ENCODE measurements around the gene FSTL3. TPM values are rescaled to one million over a fixed set of nuclear protein-coding genes. Genes with fewer than 3 reads are reported as not detected.

FSTL3 gene
- total and polyA plus RNA-seq, 2 of the 13 experiments (the other 11 are each of a cell fraction or from before 2014, with no cell fraction given): 13.5 to 15.6 TPM

DNA sequence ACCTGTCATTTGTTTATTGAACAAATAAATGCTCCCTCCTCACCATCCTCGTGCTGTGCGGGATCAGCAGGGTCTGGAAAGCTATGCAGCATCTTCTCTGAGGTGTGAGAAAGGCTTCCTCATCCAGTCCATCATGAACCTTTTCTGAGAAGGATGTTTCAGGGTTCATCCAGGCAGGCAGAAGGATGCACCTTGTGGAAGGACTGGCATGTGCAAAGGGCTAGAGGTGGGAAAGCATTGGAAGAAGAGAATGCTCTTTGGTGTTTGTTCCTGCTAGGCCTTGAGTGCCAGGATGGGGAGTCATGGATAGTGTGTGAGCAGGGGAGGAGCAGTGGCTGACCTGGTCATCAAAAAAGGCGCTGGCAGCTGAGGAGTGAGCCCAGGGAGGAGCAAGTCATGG lies 39.2 kb downstream of the FSTL3 start (continued):
- TF ChIP-seq MEIS1 (CRISPR knock-in tag; IDR thresholded peaks at IDR 0.05; ENCODE audit: borderline replicate concordance) (no peak), NR2C2 (CRISPR knock-in tag; IDR thresholded peaks at IDR 0.05; ENCODE audit: borderline replicate concordance) (no peak), KDM1A (CRISPR knock-in tag; IDR thresholded peaks at IDR 0.05) (0 out of 2 replicates have a peak, but pooled peaks have one; percentile 36), ZMYM3 (CRISPR knock-in tag; IDR thresholded peaks at IDR 0.05) (peak; percentile 77)
- TF ChIP-seq, protein P1, sequence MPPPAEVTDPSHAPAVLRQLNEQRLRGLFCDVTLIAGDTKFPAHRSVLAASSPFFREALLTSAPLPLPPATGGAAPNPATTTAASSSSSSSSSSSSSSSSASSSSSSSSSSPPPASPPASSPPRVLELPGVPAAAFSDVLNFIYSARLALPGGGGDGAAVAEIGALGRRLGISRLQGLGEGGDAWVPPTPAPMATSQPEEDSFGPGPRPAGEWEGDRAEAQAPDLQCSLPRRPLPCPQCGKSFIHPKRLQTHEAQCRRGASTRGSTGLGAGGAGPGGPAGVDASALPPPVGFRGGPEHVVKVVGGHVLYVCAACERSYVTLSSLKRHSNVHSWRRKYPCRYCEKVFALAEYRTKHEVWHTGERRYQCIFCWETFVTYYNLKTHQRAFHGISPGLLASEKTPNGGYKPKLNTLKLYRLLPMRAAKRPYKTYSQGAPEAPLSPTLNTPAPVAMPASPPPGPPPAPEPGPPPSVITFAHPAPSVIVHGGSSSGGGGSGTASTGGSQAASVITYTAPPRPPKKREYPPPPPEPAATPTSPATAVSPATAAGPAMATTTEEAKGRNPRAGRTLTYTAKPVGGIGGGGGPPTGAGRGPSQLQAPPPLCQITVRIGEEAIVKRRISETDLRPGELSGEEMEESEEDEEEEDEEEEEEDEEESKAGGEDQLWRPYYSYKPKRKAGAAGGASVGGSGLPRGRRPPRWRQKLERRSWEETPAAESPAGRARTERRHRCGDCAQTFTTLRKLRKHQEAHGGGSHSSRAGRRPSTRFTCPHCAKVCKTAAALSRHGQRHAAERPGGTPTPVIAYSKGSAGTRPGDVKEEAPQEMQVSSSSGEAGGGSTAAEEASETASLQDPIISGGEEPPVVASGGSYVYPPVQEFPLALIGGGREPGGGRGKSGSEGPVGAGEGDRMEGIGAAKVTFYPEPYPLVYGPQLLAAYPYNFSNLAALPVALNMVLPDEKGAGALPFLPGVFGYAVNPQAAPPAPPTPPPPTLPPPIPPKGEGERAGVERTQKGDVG (CRISPR knock-in tag; IDR thresholded peaks at IDR 0.05; ENCODE audit: borderline replicate concordance): no peak
- TF ChIP-seq, protein P2, sequence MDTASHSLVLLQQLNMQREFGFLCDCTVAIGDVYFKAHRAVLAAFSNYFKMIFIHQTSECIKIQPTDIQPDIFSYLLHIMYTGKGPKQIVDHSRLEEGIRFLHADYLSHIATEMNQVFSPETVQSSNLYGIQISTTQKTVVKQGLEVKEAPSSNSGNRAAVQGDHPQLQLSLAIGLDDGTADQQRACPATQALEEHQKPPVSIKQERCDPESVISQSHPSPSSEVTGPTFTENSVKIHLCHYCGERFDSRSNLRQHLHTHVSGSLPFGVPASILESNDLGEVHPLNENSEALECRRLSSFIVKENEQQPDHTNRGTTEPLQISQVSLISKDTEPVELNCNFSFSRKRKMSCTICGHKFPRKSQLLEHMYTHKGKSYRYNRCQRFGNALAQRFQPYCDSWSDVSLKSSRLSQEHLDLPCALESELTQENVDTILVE (CRISPR knock-in tag; IDR thresholded peaks at IDR 0.05): no peak

DNA sequence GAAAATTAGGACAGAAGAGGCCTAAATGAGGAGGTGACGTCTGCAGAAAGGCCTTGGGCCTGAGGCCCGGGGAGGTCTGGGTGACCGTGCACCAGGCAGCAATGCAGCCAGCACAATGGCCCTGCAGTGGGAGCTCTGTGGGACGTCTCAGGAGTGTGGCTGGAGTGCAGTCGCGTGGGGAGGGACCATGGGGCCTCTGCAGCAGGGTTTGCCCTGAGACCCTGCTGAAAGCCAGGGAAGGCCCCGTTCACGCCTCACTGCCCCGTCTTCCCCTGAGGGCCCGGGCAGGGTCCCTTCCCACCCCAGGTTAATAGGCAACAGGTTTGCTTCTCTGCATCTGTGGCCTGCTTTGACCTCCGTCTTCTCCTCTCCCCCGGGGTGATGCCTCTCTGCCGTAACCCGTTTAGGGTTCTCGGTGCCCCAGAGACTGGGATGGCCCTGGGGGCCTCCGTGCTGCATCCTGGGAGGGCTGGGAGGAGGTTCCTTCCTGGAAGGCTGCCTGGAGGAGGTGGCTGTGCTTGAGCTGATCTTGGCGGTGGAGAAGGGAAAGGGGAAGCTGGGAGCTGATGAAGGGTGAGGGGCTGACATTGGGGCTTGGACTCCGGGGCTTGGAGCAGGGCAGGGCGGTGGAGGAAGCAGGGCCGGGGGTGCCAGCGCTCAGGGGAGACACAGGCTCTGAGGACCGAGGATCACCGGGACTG lies 42.2 kb downstream of the FSTL3 start:
- Histone ChIP-seq H3K4me2 (ENCODE audit: low read depth, low read length) (peak overlapping the region; percentile 59), H3K4me1 (ENCODE audit: insufficient read depth, low read length) (peaks cover 43% of the 10 kb centered on the region), H3K9ac (ENCODE audit: insufficient read depth, low read depth, low read length) (peak overlapping the region; percentile 12; the same call in 1 of the 2 replicates), H3K27me3 (ENCODE audit: control insufficient read depth in 1 of 2, insufficient read depth in 2 of 2, low read length in 2 of 2) (no peaks in the 10 kb centered on the region), H3K36me3 (replicated peaks in 1 of 2; ENCODE audit: control insufficient read depth in 1 of 2, insufficient read depth in 2 of 2, low read length in 2 of 2) (no peaks in the 10 kb centered on the region), H3K27ac (ENCODE audit: extremely low read length, insufficient read depth, low read length) (peak overlapping the region; percentile 49), H3K4me3 (replicated peaks in 1 of 3; ENCODE audit: insufficient read depth in 1 of 3, low read depth in 2 of 3, low read length in 3 of 3) (peak overlapping the region in 2 of 3 experiments; percentile 33 to 55; a peak in 3 of 6 replicates), H4K20me1 (ENCODE audit: insufficient read depth, low read length) (no peaks in the 10 kb centered on the region), H2AFZ (ENCODE audit: low read length) (no peak overlapping the region), H3K9me3 (ENCODE audit: low read length) (0 out of 2 replicates have a peak, but pooled peaks cover 4% of the 10 kb centered on the region), H3K79me2 (ENCODE audit: insufficient read depth, low read length) (no peaks in the 10 kb centered on the region)
- ATAC-seq (peak; percentile 50), FAIRE-seq (no peak), DNase-seq (ENCODE audit: low spot score) (no peak)
- in situ Hi-C loops (cut with HindIII; ENCODE audit: extremely low pct_ligation_motif_present, low pct_unique_long_range_greater_than_20kb): no loop called here
- 12% methylated on average over 19 of the region's 23 CpGs for WGBS (ENCODE audit: low lambda C conversion rate)
- POLR2A ChIA-PET: interaction anchor here (0.8 to 2.3 kb wide), 3 partner anchors 10 to 55 kb away, joined by 3 to 18 read pairs (median 3); partner anchors contain the start of genes PALM and RNF126
- no TSS peak for BruUV-seq (replicated peaks)
- CTCF ChIA-PET (ENCODE audit: low intra/inter-chr PET ratio, low total read pairs): no interaction called here
- intact Hi-C loops (cut with micrococcal nuclease; ENCODE audit: unreplicated experiment): no loop called here
- TF ChIP-seq RFXAP (CRISPR knock-in tag; IDR thresholded peaks at IDR 0.05; ENCODE audit: borderline replicate concordance) (peak; percentile 15; the same call in 1 of the 2 replicates), ZBTB7B (CRISPR knock-in tag; IDR thresholded peaks at IDR 0.05) (no peak), KMT2A (CRISPR knock-in tag; IDR thresholded peaks at IDR 0.05) (no peak), ZNF234 (CRISPR knock-in tag; conservative IDR thresholded peaks at IDR 0.05) (0 out of 2 replicates have a peak, but pooled peaks have one; percentile 19), CENPT (CRISPR knock-in tag; IDR thresholded peaks at IDR 0.05; ENCODE audit: low read depth) (no peak), ZNF317 (CRISPR knock-in tag; IDR thresholded peaks at IDR 0.05) (no peak), ZNF205 (CRISPR knock-in tag; IDR thresholded peaks at IDR 0.05) (no peak)
- TF ChIP-seq, protein P3, sequence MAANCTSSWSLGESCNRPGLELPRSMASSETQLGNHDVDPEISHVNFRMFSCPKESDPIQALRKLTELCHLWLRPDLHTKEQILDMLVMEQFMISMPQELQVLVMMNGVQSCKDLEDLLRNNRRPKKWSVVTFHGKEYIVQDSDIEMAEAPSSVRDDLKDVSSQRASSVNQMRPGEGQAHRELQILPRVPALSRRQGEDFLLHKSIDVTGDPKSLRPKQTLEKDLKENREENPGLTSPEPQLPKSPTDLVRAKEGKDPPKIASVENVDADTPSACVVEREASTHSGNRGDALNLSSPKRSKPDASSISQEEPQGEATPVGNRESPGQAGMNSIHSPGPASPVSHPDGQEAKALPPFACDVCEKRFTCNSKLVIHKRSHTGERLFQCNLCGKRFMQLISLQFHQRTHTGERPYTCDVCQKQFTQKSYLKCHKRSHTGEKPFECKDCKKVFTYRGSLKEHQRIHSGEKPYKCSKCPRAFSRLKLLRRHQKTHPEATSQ (CRISPR knock-in tag; IDR thresholded peaks at IDR 0.05; ENCODE audit: borderline replicate concordance): no peak
- TF ChIP-seq, protein P4, sequence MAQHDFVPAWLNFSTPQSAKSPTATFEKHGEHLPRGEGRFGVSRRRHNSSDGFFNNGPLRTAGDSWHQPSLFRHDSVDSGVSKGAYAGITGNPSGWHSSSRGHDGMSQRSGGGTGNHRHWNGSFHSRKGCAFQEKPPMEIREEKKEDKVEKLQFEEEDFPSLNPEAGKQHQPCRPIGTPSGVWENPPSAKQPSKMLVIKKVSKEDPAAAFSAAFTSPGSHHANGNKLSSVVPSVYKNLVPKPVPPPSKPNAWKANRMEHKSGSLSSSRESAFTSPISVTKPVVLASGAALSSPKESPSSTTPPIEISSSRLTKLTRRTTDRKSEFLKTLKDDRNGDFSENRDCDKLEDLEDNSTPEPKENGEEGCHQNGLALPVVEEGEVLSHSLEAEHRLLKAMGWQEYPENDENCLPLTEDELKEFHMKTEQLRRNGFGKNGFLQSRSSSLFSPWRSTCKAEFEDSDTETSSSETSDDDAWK (CRISPR knock-in tag; IDR thresholded peaks at IDR 0.05): no peak

Data from HepG2 (cell line).